Measurements from ENCODE around the gene DLK2. TPM values are rescaled to one million over a fixed set of nuclear protein-coding genes. Genes with fewer than 3 reads are reported as not detected.
A peak's percentile ranks its signal among the peaks of the same experiment; 100 is the strongest.

DLK2 gene
- total and polyA plus RNA-seq, 2 of the 13 experiments (the other 11 are each of a cell fraction or from before 2014, with no cell fraction given) = 1.2 to 3.8 TPM

GRCh38 chr6:43454696-43455530, 435 bp downstream of the DLK2 start (continued):
- TF ChIP-seq, protein P1, sequence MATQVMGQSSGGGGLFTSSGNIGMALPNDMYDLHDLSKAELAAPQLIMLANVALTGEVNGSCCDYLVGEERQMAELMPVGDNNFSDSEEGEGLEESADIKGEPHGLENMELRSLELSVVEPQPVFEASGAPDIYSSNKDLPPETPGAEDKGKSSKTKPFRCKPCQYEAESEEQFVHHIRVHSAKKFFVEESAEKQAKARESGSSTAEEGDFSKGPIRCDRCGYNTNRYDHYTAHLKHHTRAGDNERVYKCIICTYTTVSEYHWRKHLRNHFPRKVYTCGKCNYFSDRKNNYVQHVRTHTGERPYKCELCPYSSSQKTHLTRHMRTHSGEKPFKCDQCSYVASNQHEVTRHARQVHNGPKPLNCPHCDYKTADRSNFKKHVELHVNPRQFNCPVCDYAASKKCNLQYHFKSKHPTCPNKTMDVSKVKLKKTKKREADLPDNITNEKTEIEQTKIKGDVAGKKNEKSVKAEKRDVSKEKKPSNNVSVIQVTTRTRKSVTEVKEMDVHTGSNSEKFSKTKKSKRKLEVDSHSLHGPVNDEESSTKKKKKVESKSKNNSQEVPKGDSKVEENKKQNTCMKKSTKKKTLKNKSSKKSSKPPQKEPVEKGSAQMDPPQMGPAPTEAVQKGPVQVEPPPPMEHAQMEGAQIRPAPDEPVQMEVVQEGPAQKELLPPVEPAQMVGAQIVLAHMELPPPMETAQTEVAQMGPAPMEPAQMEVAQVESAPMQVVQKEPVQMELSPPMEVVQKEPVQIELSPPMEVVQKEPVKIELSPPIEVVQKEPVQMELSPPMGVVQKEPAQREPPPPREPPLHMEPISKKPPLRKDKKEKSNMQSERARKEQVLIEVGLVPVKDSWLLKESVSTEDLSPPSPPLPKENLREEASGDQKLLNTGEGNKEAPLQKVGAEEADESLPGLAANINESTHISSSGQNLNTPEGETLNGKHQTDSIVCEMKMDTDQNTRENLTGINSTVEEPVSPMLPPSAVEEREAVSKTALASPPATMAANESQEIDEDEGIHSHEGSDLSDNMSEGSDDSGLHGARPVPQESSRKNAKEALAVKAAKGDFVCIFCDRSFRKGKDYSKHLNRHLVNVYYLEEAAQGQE (IDR thresholded peaks at IDR 0.05; ENCODE audit: borderline replicate concordance in 1 of 2, low read depth in 1 of 2, low read length in 2 of 2) = no peak
- TF ChIP-seq ISL2 (CRISPR knock-in tag; IDR thresholded peaks at IDR 0.05) (no peak), SRSF4 (IDR thresholded peaks at IDR 0.05; ENCODE audit: low read depth, low read length, poor library complexity, severe bottlenecking) (no peak), ZNF432 (CRISPR knock-in tag; IDR thresholded peaks at IDR 0.05; ENCODE audit: borderline replicate concordance) (peak; percentile 78; the same call in 1 of the 2 replicates), PRMT3 (CRISPR knock-in tag; IDR thresholded peaks at IDR 0.05; ENCODE audit: borderline replicate concordance, low read depth) (0 out of 2 replicates have a peak, but pooled peaks have one; percentile 44), ZNF790 (CRISPR knock-in tag; IDR thresholded peaks at IDR 0.05; ENCODE audit: borderline replicate concordance) (peak; percentile 31; the same call in 1 of the 2 replicates), RFXAP (CRISPR knock-in tag; IDR thresholded peaks at IDR 0.05; ENCODE audit: borderline replicate concordance) (no peak), ADNP (CRISPR knock-in tag; IDR thresholded peaks at IDR 0.05) (no peak), FOXA3 (CRISPR knock-in tag; IDR thresholded peaks at IDR 0.05) (no peak), JUNB (CRISPR knock-in tag; IDR thresholded peaks at IDR 0.05; ENCODE audit: borderline replicate concordance) (no peak), ZHX1 (CRISPR knock-in tag; IDR thresholded peaks at IDR 0.05; ENCODE audit: low read depth) (0 out of 2 replicates have a peak, but pooled peaks have one; percentile 12), ZNF333 (CRISPR knock-in tag; IDR thresholded peaks at IDR 0.05; ENCODE audit: borderline replicate concordance) (0 out of 2 replicates have a peak, but pooled peaks have one; percentile 86)
- TF ChIP-seq, protein P2, sequence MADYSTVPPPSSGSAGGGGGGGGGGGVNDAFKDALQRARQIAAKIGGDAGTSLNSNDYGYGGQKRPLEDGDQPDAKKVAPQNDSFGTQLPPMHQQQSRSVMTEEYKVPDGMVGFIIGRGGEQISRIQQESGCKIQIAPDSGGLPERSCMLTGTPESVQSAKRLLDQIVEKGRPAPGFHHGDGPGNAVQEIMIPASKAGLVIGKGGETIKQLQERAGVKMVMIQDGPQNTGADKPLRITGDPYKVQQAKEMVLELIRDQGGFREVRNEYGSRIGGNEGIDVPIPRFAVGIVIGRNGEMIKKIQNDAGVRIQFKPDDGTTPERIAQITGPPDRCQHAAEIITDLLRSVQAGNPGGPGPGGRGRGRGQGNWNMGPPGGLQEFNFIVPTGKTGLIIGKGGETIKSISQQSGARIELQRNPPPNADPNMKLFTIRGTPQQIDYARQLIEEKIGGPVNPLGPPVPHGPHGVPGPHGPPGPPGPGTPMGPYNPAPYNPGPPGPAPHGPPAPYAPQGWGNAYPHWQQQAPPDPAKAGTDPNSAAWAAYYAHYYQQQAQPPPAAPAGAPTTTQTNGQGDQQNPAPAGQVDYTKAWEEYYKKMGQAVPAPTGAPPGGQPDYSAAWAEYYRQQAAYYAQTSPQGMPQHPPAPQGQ (CRISPR knock-in tag; IDR thresholded peaks at IDR 0.05; ENCODE audit: borderline replicate concordance) = no peak
- TF ChIP-seq, protein P3, sequence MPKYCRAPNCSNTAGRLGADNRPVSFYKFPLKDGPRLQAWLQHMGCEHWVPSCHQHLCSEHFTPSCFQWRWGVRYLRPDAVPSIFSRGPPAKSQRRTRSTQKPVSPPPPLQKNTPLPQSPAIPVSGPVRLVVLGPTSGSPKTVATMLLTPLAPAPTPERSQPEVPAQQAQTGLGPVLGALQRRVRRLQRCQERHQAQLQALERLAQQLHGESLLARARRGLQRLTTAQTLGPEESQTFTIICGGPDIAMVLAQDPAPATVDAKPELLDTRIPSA (CRISPR knock-in tag; IDR thresholded peaks at IDR 0.05; ENCODE audit: borderline replicate concordance) = 0 out of 2 replicates have a peak, but pooled peaks have one; percentile 18
- TF ChIP-seq, protein P4, sequence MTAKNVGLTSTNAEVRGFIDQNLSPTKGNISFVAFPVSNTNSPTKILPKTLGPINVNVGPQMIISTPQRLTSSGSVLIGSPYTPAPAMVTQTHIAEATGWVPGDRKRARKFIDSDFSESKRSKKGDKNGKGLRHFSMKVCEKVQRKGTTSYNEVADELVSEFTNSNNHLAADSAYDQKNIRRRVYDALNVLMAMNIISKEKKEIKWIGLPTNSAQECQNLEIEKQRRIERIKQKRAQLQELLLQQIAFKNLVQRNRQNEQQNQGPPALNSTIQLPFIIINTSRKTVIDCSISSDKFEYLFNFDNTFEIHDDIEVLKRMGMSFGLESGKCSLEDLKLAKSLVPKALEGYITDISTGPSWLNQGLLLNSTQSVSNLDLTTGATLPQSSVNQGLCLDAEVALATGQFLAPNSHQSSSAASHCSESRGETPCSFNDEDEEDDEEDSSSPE (CRISPR knock-in tag; IDR thresholded peaks at IDR 0.05) = peak; percentile 56
